ENCODE results near the gene OGDHL.

DNA sequence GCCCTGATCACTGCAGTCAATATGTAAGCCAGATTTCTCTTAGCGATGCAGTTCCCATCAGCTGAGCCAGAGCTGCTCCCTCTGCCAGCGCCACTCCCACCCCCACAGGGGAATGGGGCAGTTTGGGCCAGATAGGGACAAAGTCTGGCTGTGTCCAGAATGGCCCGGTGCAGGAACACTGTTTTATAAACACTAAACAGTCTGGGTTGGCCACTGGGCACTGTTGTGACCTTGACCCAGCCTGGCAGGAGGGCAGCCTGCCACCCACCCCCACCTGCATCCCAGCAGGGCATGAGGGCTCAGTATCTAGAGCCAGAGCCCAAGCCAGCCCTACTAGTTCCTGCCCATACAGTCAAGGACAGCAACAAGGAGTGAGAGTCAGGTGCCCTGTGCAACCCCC lies 1.3 kb downstream of the OGDHL start:
- TF ChIP-seq POLR2A (IDR thresholded peaks at IDR 0.05; ENCODE audit: low read depth, low read length) (no peak), TAF1 (IDR thresholded peaks at IDR 0.05; ENCODE audit: borderline replicate concordance, low read depth, low read length) (no peak)
